Measurements from ENCODE around the gene PROC. TPM values are rescaled to one million over a fixed set of nuclear protein-coding genes. Genes with fewer than 3 reads are reported as not detected.

The PROC gene
- total RNA-seq, 1 experiment from 2014 or later, result not detected

DNA sequence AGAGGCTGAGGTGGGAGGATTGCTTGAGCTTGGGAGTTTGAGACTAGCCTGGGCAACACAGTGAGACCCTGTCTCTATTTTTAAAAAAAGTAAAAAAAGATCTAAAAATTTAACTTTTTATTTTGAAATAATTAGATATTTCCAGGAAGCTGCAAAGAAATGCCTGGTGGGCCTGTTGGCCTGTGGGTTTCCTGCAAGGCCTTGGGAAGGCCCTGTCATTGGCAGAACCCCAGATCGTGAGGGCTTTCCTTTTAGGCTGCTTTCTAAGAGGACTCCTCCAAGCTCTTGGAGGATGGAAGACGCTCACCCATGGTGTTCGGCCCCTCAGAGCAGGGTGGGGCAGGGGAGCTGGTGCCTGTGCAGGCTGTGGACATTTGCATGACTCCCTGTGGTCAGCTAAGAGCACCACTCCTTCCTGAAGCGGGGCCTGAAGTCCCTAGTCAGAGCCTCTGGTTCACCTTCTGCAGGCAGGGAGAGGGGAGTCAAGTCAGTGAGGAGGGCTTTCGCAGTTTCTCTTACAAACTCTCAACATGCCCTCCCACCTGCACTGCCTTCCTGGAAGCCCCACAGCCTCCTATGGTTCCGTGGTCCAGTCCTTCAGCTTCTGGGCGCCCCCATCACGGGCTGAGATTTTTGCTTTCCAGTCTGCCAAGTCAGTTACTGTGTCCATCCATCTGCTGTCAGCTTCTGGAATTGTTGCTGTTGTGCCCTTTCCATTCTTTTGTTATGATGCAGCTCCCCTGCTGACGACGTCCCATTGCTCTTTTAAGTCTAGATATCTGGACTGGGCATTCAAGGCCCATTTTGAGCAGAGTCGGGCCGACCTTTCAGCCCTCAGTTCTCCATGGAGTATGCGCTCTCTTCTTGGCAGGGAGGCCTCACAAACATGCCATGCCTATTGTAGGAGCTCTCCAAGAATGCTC is 6.6 kb downstream of the PROC start:
- no TSS peak for BruUV-seq (replicated peaks)
- intact Hi-C loops (cut with micrococcal nuclease), result no loop called here
- TF ChIP-seq CEBPB (IDR thresholded peaks at IDR 0.05; ENCODE audit: low read depth) (no peak), REST (IDR thresholded peaks at IDR 0.05; ENCODE audit: low read depth) (no peak), ZNF274 (IDR thresholded peaks at IDR 0.05; ENCODE audit: low read depth, low read length) (no peak), JUND (IDR thresholded peaks at IDR 0.05) (no peak), POLR2AphosphoS5 (IDR thresholded peaks at IDR 0.05; ENCODE audit: low read depth, low read length) (no peak), YY1 (IDR thresholded peaks at IDR 0.05; ENCODE audit: extremely low read depth, insufficient replicate concordance, low read depth, low read length) (no peak), ELF1 (IDR thresholded peaks at IDR 0.05; ENCODE audit: borderline replicate concordance, low read depth) (no peak), SP1 (IDR thresholded peaks at IDR 0.05; ENCODE audit: low read depth) (no peak), SRF (IDR thresholded peaks at IDR 0.05; ENCODE audit: low read depth) (no peak), ZFX (IDR thresholded peaks at IDR 0.05) (no peak), SIN3A (IDR thresholded peaks at IDR 0.05; ENCODE audit: low read depth) (no peak), TCF7L2 (IDR thresholded peaks at IDR 0.05; ENCODE audit: borderline replicate concordance, extremely low read depth, insufficient read depth, insufficient read length) (no peak), EZH2phosphoT487 (IDR thresholded peaks at IDR 0.05; ENCODE audit: borderline replicate concordance) (no peak)
- TF ChIP-seq, protein P1, sequence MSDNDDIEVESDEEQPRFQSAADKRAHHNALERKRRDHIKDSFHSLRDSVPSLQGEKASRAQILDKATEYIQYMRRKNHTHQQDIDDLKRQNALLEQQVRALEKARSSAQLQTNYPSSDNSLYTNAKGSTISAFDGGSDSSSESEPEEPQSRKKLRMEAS (IDR thresholded peaks at IDR 0.05), result no peak
- TF ChIP-seq, protein P2, sequence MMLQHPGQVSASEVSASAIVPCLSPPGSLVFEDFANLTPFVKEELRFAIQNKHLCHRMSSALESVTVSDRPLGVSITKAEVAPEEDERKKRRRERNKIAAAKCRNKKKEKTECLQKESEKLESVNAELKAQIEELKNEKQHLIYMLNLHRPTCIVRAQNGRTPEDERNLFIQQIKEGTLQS (IDR thresholded peaks at IDR 0.05), result no peak

More for the DNA sequence above, 6.6 kb downstream of the PROC start:
- H3K36me3 ChIP-seq (ENCODE audit: control insufficient read depth in 1 of 2, insufficient read depth in 2 of 2, low read length in 2 of 2), result no peaks in the 10 kb centered on the region
- peaks cover 1 to 9% of the 10 kb centered on the region in 2 experiments; a peak in 2 of 4 replicates for H3K4me1 ChIP-seq (ENCODE audit: control insufficient read depth in 1 of 2, insufficient read depth in 2 of 2, low read length in 2 of 2)
- H3K27me3 ChIP-seq (ENCODE audit: insufficient read depth, low read length), result no peaks in the 10 kb centered on the region
- no peaks in the 10 kb centered on the region for H3K9me3 ChIP-seq (ENCODE audit: control insufficient read depth in 1 of 2, insufficient read depth in 1 of 2, low read depth in 1 of 2, low read length in 2 of 2)
- no peak overlapping the region for H3K4me3 ChIP-seq (replicated peaks in 1 of 2; ENCODE audit: low read depth in 1 of 2, low read length in 2 of 2)
- H4K20me1 ChIP-seq (ENCODE audit: insufficient read depth), result no peaks in the 10 kb centered on the region
- no peak overlapping the region for H2AFZ ChIP-seq (ENCODE audit: low read depth, low read length, poor library complexity, severe bottlenecking)
- RAD21 ChIA-PET (ENCODE audit: low non-redundant PET in 1 of 2, low total read pairs in 2 of 2, uncharacterized antibody in 2 of 2, unreplicated experiment in 2 of 2), result no interaction called here
- H3K27ac ChIP-seq (ENCODE audit: low read depth, low read length), result no peak overlapping the region
- no peak overlapping the region for H3K4me2 ChIP-seq (ENCODE audit: low read length)
- H3K9me2 ChIP-seq (ENCODE audit: insufficient read depth), result no peaks in the 10 kb centered on the region
- CTCF ChIA-PET, result interaction anchor here (0.8 to 2.1 kb wide), 2 partner anchors 10 to 11 kb away, joined by 3 to 8 read pairs; no protein-coding TSS in a partner anchor
- POLR2A ChIA-PET, result no interaction called here
- H3K9ac ChIP-seq (ENCODE audit: low read length), result no peak overlapping the region
- H3K79me2 ChIP-seq (ENCODE audit: insufficient read depth, low read length), result no peaks in the 10 kb centered on the region
- DNase-seq (ENCODE audit: low read depth, low spot score) (no peak), ATAC-seq (no peak)

Measured in HCT116 (cell line).